ENCODE results near the gene PIK3IP1.

The PIK3IP1 gene

GRCh38 chr22:31278626-31279326 lies 13.5 kb downstream of the PIK3IP1 start:
- no peak for DNase-seq (ENCODE audit: low read depth)

- no peak for DNase-seq (ENCODE audit: low read depth)
These were observed 14.1 kb downstream of the PIK3IP1 start for GRCh38 chr22:31278151-31278621.

- DNase-seq (ENCODE audit: low read depth): no peak
These were observed 14.5 kb downstream of the PIK3IP1 start for GRCh38 chr22:31277741-31278140.

- no peak for DNase-seq (ENCODE audit: low read depth)
These were observed 15.7 kb downstream of the PIK3IP1 start for GRCh38 chr22:31276426-31277167.

GRCh38 chr22:31275576-31275975 lies 16.7 kb downstream of the PIK3IP1 start:
- DNase-seq (ENCODE audit: low read depth): no peak

- DNase-seq (ENCODE audit: low read depth): no peak
These were observed 17.3 kb downstream of the PIK3IP1 start for GRCh38 chr22:31275018-31275417.

GRCh38 chr22:31274017-31274416 lies 18.3 kb downstream of the PIK3IP1 start:
- no peak for DNase-seq (ENCODE audit: low read depth)

- DNase-seq (ENCODE audit: low read depth): no peak
These were observed 19.5 kb downstream of the PIK3IP1 start for GRCh38 chr22:31272522-31273446.

GRCh38 chr22:31271485-31271884 lies 20.8 kb downstream of the PIK3IP1 start:
- DNase-seq (ENCODE audit: low read depth): no peak

GRCh38 chr22:31271026-31271425 lies 21.3 kb downstream of the PIK3IP1 start:
- DNase-seq (ENCODE audit: low read depth): no peak

GRCh38 chr22:31269892-31270579 lies 22.3 kb downstream of the PIK3IP1 start:
- no peak for DNase-seq (ENCODE audit: low read depth)

- DNase-seq (ENCODE audit: low read depth): no peak
These were observed 24.0 kb downstream of the PIK3IP1 start for GRCh38 chr22:31268281-31268680.

GRCh38 chr22:31263896-31264640 lies 28.2 kb downstream of the PIK3IP1 start:
- DNase-seq (ENCODE audit: low read depth): no peak

GRCh38 chr22:31262312-31263133 lies 29.8 kb downstream of the PIK3IP1 start:
- no peak for DNase-seq (ENCODE audit: low read depth)

GRCh38 chr22:31260474-31260856 lies 31.8 kb downstream of the PIK3IP1 start:
- DNase-seq (ENCODE audit: low read depth): no peak

- no peak for DNase-seq (ENCODE audit: low read depth)
These were observed 32.4 kb downstream of the PIK3IP1 start for GRCh38 chr22:31259798-31260473.

- no peak for DNase-seq (ENCODE audit: low read depth)
These were observed 38.3 kb downstream of the PIK3IP1 start for GRCh38 chr22:31253949-31254348.

- DNase-seq (ENCODE audit: low read depth): no peak
These were observed 41.3 kb downstream of the PIK3IP1 start for GRCh38 chr22:31250740-31251600.
